Fibroblast of lung (primary cell): ENCODE data around the gene PRDX2.

Experiments used
- EZH2 ChIP-seq: IDR thresholded peaks from 2 replicates; pipeline ENCODE4 v1.5.1; 2012; ENCODE audit warnings: low read length, control low read depth, mild to moderate bottlenecking; ENCODE audit errors: missing control alignments
- TF ChIP-seq, protein P1 (sequence below), 2 donors: IDR thresholded peaks in 1 of 2; conservative IDR thresholded peaks in 1 of 2; 1 replicate in 1 of 2; 2 replicates in 1 of 2; pipeline ENCODE4 v1.5.1; 2011 to 2012; ENCODE audit warnings: low read length in 2 of 2, control low read depth in 1 of 2, inconsistent platforms in 1 of 2, low read depth in 1 of 2, mild to moderate bottlenecking in 1 of 2

GRCh38 chr19:12779162-12779993 lies 22.2 kb downstream of the PRDX2 start:
- TF ChIP-seq, protein P1, sequence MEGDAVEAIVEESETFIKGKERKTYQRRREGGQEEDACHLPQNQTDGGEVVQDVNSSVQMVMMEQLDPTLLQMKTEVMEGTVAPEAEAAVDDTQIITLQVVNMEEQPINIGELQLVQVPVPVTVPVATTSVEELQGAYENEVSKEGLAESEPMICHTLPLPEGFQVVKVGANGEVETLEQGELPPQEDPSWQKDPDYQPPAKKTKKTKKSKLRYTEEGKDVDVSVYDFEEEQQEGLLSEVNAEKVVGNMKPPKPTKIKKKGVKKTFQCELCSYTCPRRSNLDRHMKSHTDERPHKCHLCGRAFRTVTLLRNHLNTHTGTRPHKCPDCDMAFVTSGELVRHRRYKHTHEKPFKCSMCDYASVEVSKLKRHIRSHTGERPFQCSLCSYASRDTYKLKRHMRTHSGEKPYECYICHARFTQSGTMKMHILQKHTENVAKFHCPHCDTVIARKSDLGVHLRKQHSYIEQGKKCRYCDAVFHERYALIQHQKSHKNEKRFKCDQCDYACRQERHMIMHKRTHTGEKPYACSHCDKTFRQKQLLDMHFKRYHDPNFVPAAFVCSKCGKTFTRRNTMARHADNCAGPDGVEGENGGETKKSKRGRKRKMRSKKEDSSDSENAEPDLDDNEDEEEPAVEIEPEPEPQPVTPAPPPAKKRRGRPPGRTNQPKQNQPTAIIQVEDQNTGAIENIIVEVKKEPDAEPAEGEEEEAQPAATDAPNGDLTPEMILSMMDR (conservative IDR thresholded peaks at IDR 0.05 in 1 of 2, IDR thresholded peaks at IDR 0.05 in 1 of 2; ENCODE audit: low read depth in 1 of 2, low read length in 2 of 2), result no peak
- TF ChIP-seq EZH2, result no peak
